Pancreas (tissue), 10 donors: ENCODE data around the gene ZNF506. TPM values are rescaled to one million over a fixed set of nuclear protein-coding genes. Genes with fewer than 3 reads are reported as not detected.
"Not testable (repeated sequence)": the region's sequence is repeated elsewhere in the genome, so short reads cannot be mapped to it uniquely, and the experiment has no call there.

Source experiments
- ATAC-seq, 4 donors: fragments of 200-7000 bp; cut with Tn5 transposase; one replicate each; pipeline versions ENCODE4 v1.8.0 to v1.9.1; 2020; ENCODE audit warnings: mild to moderate bottlenecking in 4 of 4, moderate library complexity in 4 of 4
- DNase-seq, 6 donors: peaks; one replicate each; pipeline ENCODE4 v3.0.0-alpha.2; 2020
- FAIRE-seq: peaks from 2 replicates; lab custom pipeline; 2012; peaks lifted over from hg19 to GRCh38; lab: Jason Lieb, UNC
- H3K27ac ChIP-seq, 4 donors: fragments of 200-600 bp; sonication (generic); 1 replicate in 3 of 4; 2 replicates in 1 of 4; pipeline versions ENCODE4 v1.5.0 to v1.8.0; 2020
- H3K27me3 ChIP-seq, 4 donors: fragments of 200-600 bp; one replicate each; pipeline ENCODE4 v1.8.0; 2021
- H3K36me3 ChIP-seq, 3 donors: fragments of 200-600 bp; sonication (generic) in 1 of 3; one replicate each; pipeline versions ENCODE4 v1.5.0 to v1.8.0; 2020 to 2021
- H3K4me1 ChIP-seq, 3 donors: fragments of 200-600 bp; one replicate each; pipeline ENCODE4 v1.8.0; 2021
- H3K4me3 ChIP-seq, 4 donors: fragments of 200-600 bp; sonication (generic) in 2 of 4; one replicate each; pipeline versions ENCODE4 v1.5.0 to v1.8.0; 2020 to 2021
- H3K9me3 ChIP-seq, 4 donors: fragments of 200-600 bp; one replicate each; pipeline ENCODE4 v1.8.0; 2021
- WGBS, 2 donors: extraction: QIAGEN DNeasy Blood & Tissue Kit; methylation state at CpG; one replicate each; pipeline ENCODE4 v1.1.7; 2013; 5-methylcytosine and 5-hydroxymethylcytosine counted together
- intact Hi-C, 3 donors: fragments of 100-400 bp; cut with DNase I; formaldehyde crosslinking; loops; one replicate each; pipeline versions ENCODE4 v1.11.1 to v1.14.2; 2022
- polyA plus RNA-seq, 2 donors: library from polyadenylated mRNA; stranded (reverse); fragments of 200-250 nt; gene quantifications; one replicate each; pipeline ENCODE4 v1.2.3, GENCODE V29; 2013
- total RNA-seq, 6 donors: library from RNA; stranded (reverse); fragmentation: NEBNext Ultra II Directional in 4 of 6; extraction: Animal tissue kit (Norgen Biotek cat#: 25700) in 4 of 6; gene quantifications; one replicate each; pipeline versions ENCODE4 v1.2.1 to v1.2.4, GENCODE V29; 2021 to 2023
- TF ChIP-seq, protein P1 (sequence below), 4 donors: fragments of 200-600 bp; sonication (generic) in 3 of 4; IDR thresholded peaks; one replicate each; pipeline versions ENCODE4 v1.5.0 to v1.8.0; 2021; ENCODE audit warnings: antibody characterized with exemption in 4 of 4
- donor health status: healthy with polysubstance abuse.
- donor health status: DM: no; HTN: no; CAD: no; lungs with moderate emphysema.
- donor health status: DM: no; HTN: no; CAD: no.
- donor health status: control.
- donor health status: control.
- donor health status: Bipolar disorder and iron deficiency.
- donor health status: DM: yes; HTN: yes; CAD: no.
- donor health status: DM: no; HTN: no; CAD: no.
- donor health status: DM: no; HTN: no; CAD: no.
- donor health status: DM: yes; HTN: yes; CAD: no.

The ZNF506 gene
- total and polyA plus RNA-seq, 8 donors = 6.1 to 17.2 (median 10.8) TPM

DNA sequence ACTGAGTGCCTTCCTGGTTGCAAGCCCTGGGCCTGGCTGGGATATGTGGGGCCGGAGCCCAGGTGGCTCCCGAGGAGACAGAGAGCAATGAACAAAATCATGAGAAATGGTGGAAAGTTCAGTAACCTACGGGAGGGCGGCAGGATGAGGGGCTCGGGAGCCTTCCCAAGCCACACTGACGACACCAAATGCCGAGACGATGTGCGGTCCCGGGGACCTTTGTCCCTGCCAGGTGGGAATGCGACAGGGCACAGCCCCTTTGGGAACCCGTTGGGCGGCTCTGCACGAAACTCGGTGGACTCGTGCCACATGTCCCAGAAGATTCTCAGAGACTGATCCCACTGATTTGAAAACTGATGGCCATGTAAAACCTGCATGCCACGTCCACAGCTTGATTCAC lies 76.9 kb downstream of the ZNF506 start:
- no peak overlapping the region for H3K4me3 ChIP-seq
- no peak for ATAC-seq
- intact Hi-C loops = no loop called here
- FAIRE-seq = no peak
- no peak overlapping the region for H3K27ac ChIP-seq
- no peak for DNase-seq
- no peaks in the 10 kb centered on the region for H3K36me3 ChIP-seq
- H3K27me3 ChIP-seq = no peaks in the 10 kb centered on the region
- TF ChIP-seq, protein P1, sequence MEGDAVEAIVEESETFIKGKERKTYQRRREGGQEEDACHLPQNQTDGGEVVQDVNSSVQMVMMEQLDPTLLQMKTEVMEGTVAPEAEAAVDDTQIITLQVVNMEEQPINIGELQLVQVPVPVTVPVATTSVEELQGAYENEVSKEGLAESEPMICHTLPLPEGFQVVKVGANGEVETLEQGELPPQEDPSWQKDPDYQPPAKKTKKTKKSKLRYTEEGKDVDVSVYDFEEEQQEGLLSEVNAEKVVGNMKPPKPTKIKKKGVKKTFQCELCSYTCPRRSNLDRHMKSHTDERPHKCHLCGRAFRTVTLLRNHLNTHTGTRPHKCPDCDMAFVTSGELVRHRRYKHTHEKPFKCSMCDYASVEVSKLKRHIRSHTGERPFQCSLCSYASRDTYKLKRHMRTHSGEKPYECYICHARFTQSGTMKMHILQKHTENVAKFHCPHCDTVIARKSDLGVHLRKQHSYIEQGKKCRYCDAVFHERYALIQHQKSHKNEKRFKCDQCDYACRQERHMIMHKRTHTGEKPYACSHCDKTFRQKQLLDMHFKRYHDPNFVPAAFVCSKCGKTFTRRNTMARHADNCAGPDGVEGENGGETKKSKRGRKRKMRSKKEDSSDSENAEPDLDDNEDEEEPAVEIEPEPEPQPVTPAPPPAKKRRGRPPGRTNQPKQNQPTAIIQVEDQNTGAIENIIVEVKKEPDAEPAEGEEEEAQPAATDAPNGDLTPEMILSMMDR (IDR thresholded peaks at IDR 0.05) = no peak
- no peaks in the 10 kb centered on the region for H3K9me3 ChIP-seq
- no peaks in the 10 kb centered on the region for H3K4me1 ChIP-seq
- WGBS, 2 donors = 84 to 87% methylated on average over 17 of the region's 17 CpGs

DNA sequence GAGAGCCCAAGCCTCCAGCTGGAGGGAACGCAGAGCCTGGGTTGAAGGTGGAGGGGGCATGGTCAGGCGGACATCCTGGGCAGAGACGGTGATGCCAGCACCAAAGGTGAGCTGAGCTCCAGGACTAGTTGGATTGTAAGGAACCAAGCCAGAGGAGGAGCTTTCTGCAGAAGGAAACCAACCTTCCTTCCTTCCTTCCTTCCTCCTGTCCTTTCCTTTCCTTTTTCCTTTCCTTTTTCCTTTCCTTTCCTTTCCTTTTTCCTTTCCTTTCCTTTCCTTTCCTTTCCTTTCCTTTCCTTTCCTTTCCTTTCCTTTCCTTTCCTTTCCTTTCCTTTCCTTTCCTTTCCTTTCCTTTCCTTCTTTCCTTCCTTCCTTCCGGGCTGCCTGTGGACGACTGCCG lies 77.6 kb downstream of the ZNF506 start:
- FAIRE-seq = not testable (repeated sequence)
- WGBS, 2 donors = 71 to 84% methylated on average over 6 of the region's 6 CpGs

DNA sequence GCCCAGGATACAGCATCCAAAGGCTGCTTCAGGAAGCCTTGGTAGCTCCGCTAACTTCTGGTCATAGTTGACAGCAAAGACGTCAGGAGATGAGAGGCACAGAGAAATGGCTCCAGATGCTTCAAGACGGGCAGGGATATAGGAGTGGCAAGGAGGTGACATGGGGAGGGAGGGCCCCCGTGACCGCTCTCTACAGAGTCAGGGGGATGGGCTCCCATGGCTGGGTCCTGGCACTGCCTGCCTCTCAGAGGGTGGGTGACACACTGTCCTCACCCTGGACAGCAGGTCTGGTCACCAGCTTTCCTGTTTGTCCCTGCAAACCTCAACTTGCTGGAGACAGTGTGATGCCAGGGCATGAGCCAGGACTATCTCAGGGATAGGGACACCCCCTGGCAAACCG lies 78.4 kb downstream of the ZNF506 start:
- intact Hi-C loops = no loop called here
- H3K4me3 ChIP-seq = no peak overlapping the region
- DNase-seq (no peak), FAIRE-seq (no peak), ATAC-seq (no peak)
- no peaks in the 10 kb centered on the region for H3K36me3 ChIP-seq
- H3K27me3 ChIP-seq = no peaks in the 10 kb centered on the region
- TF ChIP-seq, protein P1 (IDR thresholded peaks at IDR 0.05) = no peak
- no peaks in the 10 kb centered on the region for H3K4me1 ChIP-seq
- H3K27ac ChIP-seq = no peak overlapping the region
- 75 to 90% methylated on average over 6 of the region's 6 CpGs for WGBS, 2 donors
- no peaks in the 10 kb centered on the region for H3K9me3 ChIP-seq

More for the DNA sequence above, 77.6 kb downstream of the ZNF506 start:
- H3K27me3 ChIP-seq, intact Hi-C loops, H3K36me3 ChIP-seq, DNase-seq, H3K9me3 ChIP-seq, H3K4me1 ChIP-seq, H3K27ac ChIP-seq, H3K4me3 ChIP-seq, ATAC-seq: not testable (repeated sequence)

DNA sequence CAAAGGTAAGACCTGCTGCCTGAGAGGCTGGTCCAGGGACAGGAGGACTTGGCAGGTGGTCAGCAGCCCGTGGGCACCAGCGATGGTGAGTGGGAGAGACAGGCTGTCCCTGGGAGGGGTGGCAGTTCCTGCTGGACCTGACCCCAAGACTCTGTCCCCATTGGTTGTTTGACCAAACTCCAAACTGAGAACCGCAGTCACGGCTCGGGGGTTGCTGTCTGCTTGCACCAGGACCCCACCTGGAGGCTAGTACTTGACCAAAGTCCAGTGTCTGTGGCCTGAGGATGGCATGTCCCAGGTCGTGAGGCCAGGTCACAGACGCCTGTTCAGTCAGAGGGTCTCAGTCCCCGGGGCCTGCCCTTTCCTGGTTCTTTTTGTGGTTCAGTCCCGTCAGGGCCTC lies 78.8 kb downstream of the ZNF506 start:
- FAIRE-seq = no peak
- Histone ChIP-seq H3K9me3 (no peaks in the 10 kb centered on the region), H3K4me3 (no peak overlapping the region), H3K36me3 (no peaks in the 10 kb centered on the region), H3K27ac (no peak overlapping the region), H3K4me1 (no peaks in the 10 kb centered on the region), H3K27me3 (no peaks in the 10 kb centered on the region)
- intact Hi-C loops = no loop called here
- TF ChIP-seq, protein P1 (IDR thresholded peaks at IDR 0.05) = no peak
- no peak for ATAC-seq
- DNase-seq = peak in 1 of 6 donors; percentile 50
- WGBS, 2 donors = 72 to 77% methylated on average over 9 of the region's 9 CpGs

Other genes starting within 250 kb of the ZNF506 start
- under 1 TPM; 0.18 to 0.53 (median 0.43) TPM for gene PBX4, start 203.1 kb downstream of the ZNF506 start, total RNA-seq
- 1 to 10 TPM; 3.9 to 4.0 TPM for gene PBX4, start 203.1 kb downstream of the ZNF506 start, polyA plus RNA-seq
- gene LPAR2, start 193.5 kb downstream of the ZNF506 start, total RNA-seq = 10 to 100 TPM in 4 of 6 donors, 1 to 10 TPM in 2; 9.6 to 16.1 (median 10.7) TPM
- gene LPAR2, start 193.5 kb downstream of the ZNF506 start, polyA plus RNA-seq = 10 to 100 TPM; 24.2 to 28.6 TPM
- gene GMIP, start 178.1 kb downstream of the ZNF506 start, total RNA-seq = 10 to 100 TPM in 1 of 6 donors, 1 to 10 TPM in 5; 5.4 to 16.4 (median 6.6) TPM
- gene GMIP, start 178.1 kb downstream of the ZNF506 start, polyA plus RNA-seq = 10 to 100 TPM in 1 of 2 donors, 1 to 10 TPM in 1; 3.5 to 10.5 TPM
- 10 to 100 TPM; 24.9 to 46.2 (median 33.6) TPM for gene ATP13A1, start 158.1 kb downstream of the ZNF506 start, total RNA-seq
- gene ATP13A1, start 158.1 kb downstream of the ZNF506 start, polyA plus RNA-seq = 10 to 100 TPM; 63.8 to 77.3 TPM
- 1 to 10 TPM; 3.3 to 7.1 (median 4.3) TPM for gene ZNF101, start 152.9 kb downstream of the ZNF506 start, total RNA-seq
- 1 to 10 TPM; 5.2 to 5.4 TPM for gene ZNF101, start 152.9 kb downstream of the ZNF506 start, polyA plus RNA-seq
- gene ZNF14, start 88.6 kb downstream of the ZNF506 start, total RNA-seq = 1 to 10 TPM; 2.1 to 4.5 (median 3.1) TPM
- 1 to 10 TPM; 2.0 to 3.2 TPM for gene ZNF14, start 88.6 kb downstream of the ZNF506 start, polyA plus RNA-seq
- 10 to 100 TPM in 1 of 6 donors, 1 to 10 TPM in 5; 4.1 to 12.7 (median 5.9) TPM for gene ZNF253, start 44.1 kb upstream of the ZNF506 start, total RNA-seq
- 1 to 10 TPM; 2.3 to 3.9 TPM for gene ZNF253, start 44.1 kb upstream of the ZNF506 start, polyA plus RNA-seq
- 1 to 10 TPM; 1.8 to 3.4 (median 2.9) TPM for gene ZNF93, start 79.2 kb upstream of the ZNF506 start, total RNA-seq
- gene ZNF93, start 79.2 kb upstream of the ZNF506 start, polyA plus RNA-seq = 1 to 10 TPM; 1.9 to 2.7 TPM
- 1 to 10 TPM; 1.3 to 3.2 (median 2.8) TPM for gene ZNF682, start 217.8 kb upstream of the ZNF506 start, total RNA-seq
- gene ZNF682, start 217.8 kb upstream of the ZNF506 start, polyA plus RNA-seq = 1 to 10 TPM; 6.3 to 7.3 TPM